Measurements from ENCODE around the gene HOXB3. TPM values are rescaled to one million over a fixed set of nuclear protein-coding genes. Genes with fewer than 3 reads are reported as not detected.

The HOXB3 gene
- total and polyA plus RNA-seq, 2 donors (not counting 1 experiment from before 2014, with no cell fraction given) = 15.7 to 28.6 TPM

DNA sequence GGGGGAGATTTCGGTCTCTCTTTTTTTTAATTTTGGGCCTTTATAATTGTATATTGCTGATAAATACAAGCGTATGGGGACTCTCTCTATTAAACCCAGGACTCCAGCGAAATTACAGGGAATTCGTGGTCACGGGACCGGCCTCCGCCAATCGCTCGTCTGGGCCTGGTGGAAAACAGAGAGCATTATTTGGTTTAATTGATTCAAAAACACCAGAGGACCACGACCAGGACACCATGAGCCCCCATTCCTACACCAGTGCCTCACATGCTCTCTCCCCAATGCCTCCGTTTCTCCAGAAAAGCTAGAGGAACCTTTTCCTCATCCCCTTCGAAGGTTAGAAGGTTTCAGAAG lies 45.0 kb downstream of the HOXB3 start, which contains the start of gene HOXB2:
Gene HOXB2 (minus strand): TSS at position 88 of the 354 bp plus-strand sequence. CDS start 198 bp downstream, outside the sequence.
- Histone ChIP-seq H3K27ac (ENCODE audit: insufficient read depth, low read length) (peak within 1 kb of the TSS; percentile 97), H3K9me3 (ENCODE audit: control insufficient read depth, insufficient read depth, low read depth, low read length) (no peaks in the 10 kb centered on the region), H2AFZ (ENCODE audit: low read length) (no peak within 1 kb of the TSS), H3K79me2 (ENCODE audit: control insufficient read depth, insufficient read depth, low read length) (peaks cover 91% of the 10 kb centered on the region), H4K20me1 (ENCODE audit: control insufficient read depth, extremely low read depth, insufficient read depth, low read length) (no peaks in the 10 kb centered on the region), H3K4me1 (ENCODE audit: control insufficient read depth, extremely low read depth, insufficient read depth, low read length) (peaks cover 30% of the 10 kb centered on the region), H3K27me3 (ENCODE audit: control insufficient read depth, insufficient read depth, low read length) (no peaks in the 10 kb centered on the region), H3K4me2 (ENCODE audit: extremely low read depth, insufficient read depth, low read length) (peak within 1 kb of the TSS; percentile 86), H3K36me3 (ENCODE audit: control insufficient read depth, insufficient read depth, low read length) (peaks cover 11% of the 10 kb centered on the region), H3K4me3 (replicated peaks in 1 of 4; ENCODE audit: control extremely low read depth in 1 of 4, insufficient read depth in 1 of 4, low read depth in 3 of 4, low read length in 4 of 4) (peak within 1 kb of the TSS; percentile 89 to 99 (median 90)), H3K9ac (ENCODE audit: insufficient read depth, low read length) (peak within 1 kb of the TSS; percentile 90)
- TF ChIP-seq EZH2 (IDR thresholded peaks at IDR 0.05; ENCODE audit: low read length, missing control alignments) = no peak
- TF ChIP-seq, protein P1, sequence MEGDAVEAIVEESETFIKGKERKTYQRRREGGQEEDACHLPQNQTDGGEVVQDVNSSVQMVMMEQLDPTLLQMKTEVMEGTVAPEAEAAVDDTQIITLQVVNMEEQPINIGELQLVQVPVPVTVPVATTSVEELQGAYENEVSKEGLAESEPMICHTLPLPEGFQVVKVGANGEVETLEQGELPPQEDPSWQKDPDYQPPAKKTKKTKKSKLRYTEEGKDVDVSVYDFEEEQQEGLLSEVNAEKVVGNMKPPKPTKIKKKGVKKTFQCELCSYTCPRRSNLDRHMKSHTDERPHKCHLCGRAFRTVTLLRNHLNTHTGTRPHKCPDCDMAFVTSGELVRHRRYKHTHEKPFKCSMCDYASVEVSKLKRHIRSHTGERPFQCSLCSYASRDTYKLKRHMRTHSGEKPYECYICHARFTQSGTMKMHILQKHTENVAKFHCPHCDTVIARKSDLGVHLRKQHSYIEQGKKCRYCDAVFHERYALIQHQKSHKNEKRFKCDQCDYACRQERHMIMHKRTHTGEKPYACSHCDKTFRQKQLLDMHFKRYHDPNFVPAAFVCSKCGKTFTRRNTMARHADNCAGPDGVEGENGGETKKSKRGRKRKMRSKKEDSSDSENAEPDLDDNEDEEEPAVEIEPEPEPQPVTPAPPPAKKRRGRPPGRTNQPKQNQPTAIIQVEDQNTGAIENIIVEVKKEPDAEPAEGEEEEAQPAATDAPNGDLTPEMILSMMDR (conservative IDR thresholded peaks at IDR 0.05 in 1 of 2, IDR thresholded peaks at IDR 0.05 in 1 of 2; ENCODE audit: low read depth in 1 of 2, low read length in 2 of 2) = no peak
- DNase-seq (ENCODE audit: low read depth in 2 of 2) = peak in 1 of 2 donors; percentile 81

DNA sequence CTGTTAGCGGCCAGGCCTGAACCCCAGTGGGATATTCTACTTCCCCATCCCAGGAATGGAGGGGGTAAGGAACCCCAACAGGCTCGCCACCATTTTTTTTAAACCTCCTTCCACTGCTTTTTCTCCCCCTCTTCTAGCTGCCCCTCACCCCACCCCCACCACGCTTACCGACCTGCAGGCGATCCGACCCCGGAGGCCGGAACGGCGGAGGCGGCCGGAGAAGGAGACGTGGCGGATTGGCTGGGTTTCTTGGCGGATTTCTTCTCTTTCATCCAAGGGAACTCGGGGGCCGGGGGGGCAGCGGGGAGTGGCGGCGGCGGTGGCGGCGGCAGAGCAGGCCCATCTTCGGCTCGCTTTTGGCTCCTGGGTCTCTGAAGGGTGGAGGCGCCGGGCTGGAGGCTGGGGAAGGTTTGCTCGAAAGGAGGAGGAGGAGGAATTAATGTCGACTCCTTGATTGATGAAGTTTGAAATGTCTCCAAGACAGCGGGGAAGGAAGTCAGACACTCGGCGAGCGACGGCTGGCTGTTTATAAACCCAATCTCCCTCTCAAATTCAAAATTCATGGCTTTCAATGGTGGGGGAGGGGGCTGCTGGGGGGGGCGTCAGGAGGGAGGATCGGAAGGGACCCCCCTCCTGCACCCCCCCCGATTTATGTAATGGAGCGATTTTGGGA lies 45.6 kb downstream of the HOXB3 start:
- Histone ChIP-seq H3K27me3 (ENCODE audit: control insufficient read depth, insufficient read depth, low read length) (no peaks in the 10 kb centered on the region), H3K36me3 (ENCODE audit: control insufficient read depth, insufficient read depth, low read length) (peaks cover 10% of the 10 kb centered on the region), H3K79me2 (ENCODE audit: control insufficient read depth, insufficient read depth, low read length) (peaks cover 91% of the 10 kb centered on the region)

DNA sequence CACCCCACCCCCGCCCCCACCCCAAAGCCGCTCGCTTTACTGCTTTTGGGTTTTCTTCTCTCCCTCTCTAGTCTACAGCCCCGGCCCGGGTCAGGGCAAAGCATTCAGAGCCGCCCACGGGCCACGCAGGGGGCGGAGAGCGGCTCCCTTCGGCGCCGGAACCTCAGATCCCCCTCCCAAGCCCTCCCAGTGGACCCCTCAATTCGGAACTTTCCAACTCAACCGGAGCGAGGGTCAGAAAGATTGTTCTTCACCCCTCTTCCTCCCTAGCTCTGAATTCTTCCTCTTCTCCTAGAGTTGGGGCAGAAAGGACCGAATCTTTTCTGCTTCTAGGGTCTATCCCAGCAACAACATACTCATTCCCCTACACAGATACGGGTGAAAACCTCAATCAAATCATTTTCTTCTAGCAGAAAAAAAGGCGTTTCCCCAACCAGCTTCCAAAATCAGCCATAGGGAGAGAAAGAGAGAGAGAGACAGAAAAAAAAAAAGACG lies 46.1 kb downstream of the HOXB3 start:
- no peak for DNase-seq (ENCODE audit: low read depth in 2 of 2)
- H3K4me3 ChIP-seq (replicated peaks in 1 of 4; ENCODE audit: control extremely low read depth in 1 of 4, insufficient read depth in 1 of 4, low read depth in 3 of 4, low read length in 4 of 4) = peak overlapping the region; percentile 89 to 99 (median 90)
- no peak overlapping the region for H2AFZ ChIP-seq (ENCODE audit: low read length)
- TF ChIP-seq, protein P1 (conservative IDR thresholded peaks at IDR 0.05 in 1 of 2, IDR thresholded peaks at IDR 0.05 in 1 of 2; ENCODE audit: low read depth in 1 of 2, low read length in 2 of 2) = no peak
- no peak for TF ChIP-seq EZH2 (IDR thresholded peaks at IDR 0.05; ENCODE audit: low read length, missing control alignments)
- H3K79me2 ChIP-seq (ENCODE audit: control insufficient read depth, insufficient read depth, low read length) = peaks cover 87% of the 10 kb centered on the region
- H3K27ac ChIP-seq (ENCODE audit: insufficient read depth, low read length) = peak overlapping the region; percentile 97
- peaks cover 31% of the 10 kb centered on the region for H3K4me1 ChIP-seq (ENCODE audit: control insufficient read depth, extremely low read depth, insufficient read depth, low read length)
- H3K27me3 ChIP-seq (ENCODE audit: control insufficient read depth, insufficient read depth, low read length) = no peaks in the 10 kb centered on the region
- H3K4me2 ChIP-seq (ENCODE audit: extremely low read depth, insufficient read depth, low read length) = peak overlapping the region; percentile 20
- peak overlapping the region; percentile 90 for H3K9ac ChIP-seq (ENCODE audit: insufficient read depth, low read length)
- peaks cover 8% of the 10 kb centered on the region for H3K36me3 ChIP-seq (ENCODE audit: control insufficient read depth, insufficient read depth, low read length)
- H3K9me3 ChIP-seq (ENCODE audit: control insufficient read depth, insufficient read depth, low read depth, low read length) = no peaks in the 10 kb centered on the region
- H4K20me1 ChIP-seq (ENCODE audit: control insufficient read depth, extremely low read depth, insufficient read depth, low read length) = no peaks in the 10 kb centered on the region

More for the DNA sequence above, 45.6 kb downstream of the HOXB3 start:
- Histone ChIP-seq H3K4me2 (ENCODE audit: extremely low read depth, insufficient read depth, low read length) (no peak overlapping the region), H3K9ac (ENCODE audit: insufficient read depth, low read length) (peak overlapping the region; percentile 90), H3K9me3 (ENCODE audit: control insufficient read depth, insufficient read depth, low read depth, low read length) (no peaks in the 10 kb centered on the region), H3K27ac (ENCODE audit: insufficient read depth, low read length) (peak overlapping the region; percentile 97), H3K4me1 (ENCODE audit: control insufficient read depth, extremely low read depth, insufficient read depth, low read length) (peaks cover 32% of the 10 kb centered on the region), H4K20me1 (ENCODE audit: control insufficient read depth, extremely low read depth, insufficient read depth, low read length) (no peaks in the 10 kb centered on the region), H3K4me3 (replicated peaks in 1 of 4; ENCODE audit: control extremely low read depth in 1 of 4, insufficient read depth in 1 of 4, low read depth in 3 of 4, low read length in 4 of 4) (peak overlapping the region; percentile 89 to 99 (median 90)), H2AFZ (ENCODE audit: low read length) (no peak overlapping the region)
- no peak for TF ChIP-seq EZH2 (IDR thresholded peaks at IDR 0.05; ENCODE audit: low read length, missing control alignments)
- TF ChIP-seq, protein P1 (conservative IDR thresholded peaks at IDR 0.05 in 1 of 2, IDR thresholded peaks at IDR 0.05 in 1 of 2; ENCODE audit: low read depth in 1 of 2, low read length in 2 of 2) = no peak
- DNase-seq (ENCODE audit: low read depth in 2 of 2) = peak; percentile 94 to 98

Data from fibroblast of lung (primary cell).